HepG2 (cell line): ENCODE results near the gene SND1. TPM values are rescaled to one million over a fixed set of nuclear protein-coding genes. Genes with fewer than 3 reads are reported as not detected.

ENCODE experiments used
- ATAC-seq: fragments of 200-7000 bp; cut with Tn5 transposase; 3 replicates; pipeline ENCODE4 v1.9.1; 2020; ENCODE audit warnings: mild to moderate bottlenecking, moderate library complexity
- BruUV-seq: library from RNA; stranded (reverse); fragments of 400-500 nt; replicated peaks from 2 replicates; lab custom pipeline; 2021; lab: Mats Ljungman, UMichigan
- CTCF ChIA-PET: fragments of 300-600 bp; formaldehyde crosslinking; extraction: SDS; loops from one replicate; lab custom pipeline; 2021; ENCODE audit warnings: low total read pairs, inconsistent platforms, low intra/inter-chr PET ratio; lab: Yijun Ruan, JAX
- POLR2A ChIA-PET: fragments of 350-600 bp; sonication (Branson Sonifier 250); formaldehyde crosslinking; loops from one replicate; lab custom pipeline; 2020; ENCODE audit warnings: antibody characterized with exemption, inconsistent platforms; lab: Yijun Ruan, JAX
- DNase-seq: peaks from one replicate; pipeline ENCODE4 v3.0.0-alpha.2; 2015; ENCODE audit warnings: low spot score
- FAIRE-seq: peaks from 3 replicates; lab custom pipeline; 2011; peaks lifted over from hg19 to GRCh38; lab: Jason Lieb, UNC
- H2AFZ ChIP-seq: one replicate; pipeline ENCODE4 v1.6.1; 2011; ENCODE audit warnings: low read length, inconsistent platforms
- H3K27ac ChIP-seq: fragments of 300-600 bp; 3 replicates; pipeline ENCODE4 v1.8.0; 2011; ENCODE audit warnings: mixed run types, mild to moderate bottlenecking, mixed read lengths, low read length, inconsistent platforms; ENCODE audit not compliant: insufficient read depth; ENCODE audit errors: extremely low read length
- H3K27me3 ChIP-seq, 2 experiments: fragments of 200-600 bp in 1 of 2; 2 replicates in 1 of 2; 3 replicates in 1 of 2; pipeline versions ENCODE4 v1.6.0 to v1.8.0; 2011; ENCODE audit warnings: low read length in 2 of 2, mild to moderate bottlenecking in 2 of 2, moderate library complexity in 2 of 2, inconsistent platforms in 1 of 2; ENCODE audit not compliant: insufficient read depth in 2 of 2, control insufficient read depth in 1 of 2
- H3K36me3 ChIP-seq, 2 experiments: fragments of 200-600 bp in 1 of 2; replicated peaks in 1 of 2; 2 replicates in 1 of 2; 3 replicates in 1 of 2; pipeline versions ENCODE4 v1.5.1 to v1.8.0; 2011; ENCODE audit warnings: low read length in 2 of 2, inconsistent platforms in 1 of 2; ENCODE audit not compliant: insufficient read depth in 2 of 2, control insufficient read depth in 1 of 2
- H3K4me1 ChIP-seq: 2 replicates; pipeline ENCODE4 v1.5.1; 2012; ENCODE audit warnings: low read length, inconsistent platforms; ENCODE audit not compliant: insufficient read depth
- H3K4me2 ChIP-seq: 2 replicates; pipeline ENCODE4 v1.6.0; 2011; ENCODE audit warnings: low read depth, low read length, inconsistent platforms
- H3K4me3 ChIP-seq, 3 experiments: fragments of 200-600 bp in 1 of 3; sonication (generic), shearing (Covaris generic) in 1 of 3; replicated peaks in 1 of 3; 2 replicates each; pipeline ENCODE4 v1.5.1; 2011 to 2016; ENCODE audit warnings: low read length in 3 of 3, inconsistent platforms in 2 of 3, low read depth in 2 of 3, mild to moderate bottlenecking in 2 of 3, control low read depth in 1 of 3, mixed read lengths in 1 of 3; ENCODE audit not compliant: insufficient read depth in 1 of 3
- H3K79me2 ChIP-seq: one replicate; pipeline ENCODE4 v1.6.1; 2011; ENCODE audit warnings: low read length, inconsistent platforms; ENCODE audit not compliant: insufficient read depth
- H3K9ac ChIP-seq: 2 replicates; pipeline ENCODE4 v1.6.0; 2011; ENCODE audit warnings: mild to moderate bottlenecking, low read depth, low read length, inconsistent platforms; ENCODE audit not compliant: insufficient read depth
- H3K9me3 ChIP-seq: 2 replicates; pipeline ENCODE4 v1.5.1; 2012; ENCODE audit warnings: mild to moderate bottlenecking, low read length
- H4K20me1 ChIP-seq: 2 replicates; pipeline ENCODE4 v1.6.0; 2011; ENCODE audit warnings: inconsistent platforms, mild to moderate bottlenecking, low read length, moderate library complexity; ENCODE audit not compliant: insufficient read depth
- ATM ChIP-seq: fragments of 450-650 bp; IDR thresholded peaks from 2 replicates; pipeline ENCODE4 v1.7.1; 2017; ENCODE audit warnings: mild to moderate bottlenecking, borderline replicate concordance
- CEBPG ChIP-seq: IDR thresholded peaks from 2 replicates; pipeline ENCODE4 v1.6.1; 2016
- IKZF4 ChIP-seq: sonication (generic); formaldehyde crosslinking; IDR thresholded peaks from 2 replicates; pipeline ENCODE4 v1.5.1; 2020; ENCODE audit warnings: borderline replicate concordance, mild to moderate bottlenecking, low read depth, missing genetic modification reagents; ENCODE audit errors: not compliant biosample characterization
- NPAS2 ChIP-seq: sonication (generic); formaldehyde crosslinking; IDR thresholded peaks from 2 replicates; pipeline ENCODE4 v1.8.0; 2022; ENCODE audit warnings: mild to moderate bottlenecking, missing genetic modification reagents, borderline replicate concordance
- NRL ChIP-seq: sonication (generic); formaldehyde crosslinking; IDR thresholded peaks from 2 replicates; pipeline ENCODE4 v1.5.0; 2020; ENCODE audit warnings: missing genetic modification reagents, mild to moderate bottlenecking, moderate library complexity, borderline replicate concordance
- PLRG1 ChIP-seq: fragments of 450-650 bp; conservative IDR thresholded peaks from 2 replicates; pipeline ENCODE4 v1.6.1; 2016
- SOX6 ChIP-seq, 2 experiments: fragments of 450-650 bp in 1 of 2; sonication (generic) in 1 of 2; formaldehyde crosslinking in 1 of 2; IDR thresholded peaks; 2 replicates each; pipeline versions ENCODE4 v1.4.0 to v1.6.1; 2017 to 2020; ENCODE audit warnings: antibody characterized with exemption in 1 of 2, mild to moderate bottlenecking in 1 of 2, missing genetic modification reagents in 1 of 2
- SRY ChIP-seq: sonication (generic); formaldehyde crosslinking; IDR thresholded peaks from 2 replicates; pipeline ENCODE4 v1.8.0; 2022; ENCODE audit warnings: mild to moderate bottlenecking, missing genetic modification reagents
- ZNF607 ChIP-seq: sonication (generic); formaldehyde crosslinking; IDR thresholded peaks from 2 replicates; pipeline ENCODE4 v1.5.1; 2020; ENCODE audit warnings: missing genetic modification reagents, mild to moderate bottlenecking, borderline replicate concordance
- ZNF615 ChIP-seq: sonication (generic); formaldehyde crosslinking; IDR thresholded peaks from 2 replicates; pipeline ENCODE4 v1.5.0; 2020; ENCODE audit warnings: mild to moderate bottlenecking, missing genetic modification reagents, borderline replicate concordance
- WGBS: methylation state at CpG from one replicate; pipeline ENCODE4 v1.1.6; 2017; ENCODE audit warnings: low lambda C conversion rate; 5-methylcytosine and 5-hydroxymethylcytosine counted together
- in situ Hi-C: cut with HindIII; loops from 2 replicates; pipeline ENCODE4 v1.10.0; 2017; ENCODE audit warnings: low pct_unique_long_range_greater_than_20kb; ENCODE audit not compliant: extremely low pct_ligation_motif_present
- intact Hi-C: fragments of 100-400 bp; cut with micrococcal nuclease; formaldehyde crosslinking; loops from one replicate; pipeline ENCODE4 v1.10.0; 2022; ENCODE audit not compliant: unreplicated experiment
- polyA plus RNA-seq, 8 experiments: library from polyadenylated mRNA; depleted of rRNA in 3 of 8; stranded (reverse) in 7 of 8; unstranded in 1 of 8; fragments of >200 nt; fragmentation: Illumina TruSeq in 4 of 8; extraction: Trizol in 4 of 8; gene quantifications; 2 replicates each; pipeline versions ENCODE4 v1.2.1 to v1.2.3, GENCODE V29; 2011 to 2016; ENCODE audit warnings: low read depth in 4 of 8, missing spikeins in 1 of 8, mixed read lengths in 1 of 8; ENCODE audit not compliant: insufficient read depth in 1 of 8
- total RNA-seq, 5 experiments: library from RNA; depleted of rRNA; stranded (reverse); fragments of >200 nt; fragmentation: Illumina TruSeq; extraction: Trizol; gene quantifications; 2 replicates each; pipeline ENCODE4 v1.2.3, GENCODE V29; 2016; ENCODE audit warnings: low read depth in 1 of 5
- TF ChIP-seq, protein P1 (sequence below): sonication (generic); formaldehyde crosslinking; IDR thresholded peaks from 2 replicates; pipeline ENCODE4 v1.5.0; 2020; ENCODE audit warnings: mild to moderate bottlenecking, missing genetic modification reagents
- TF ChIP-seq, protein P2 (sequence below): sonication (generic); formaldehyde crosslinking; conservative IDR thresholded peaks from 2 replicates; pipeline ENCODE4 v1.4.0; 2020; ENCODE audit warnings: missing genetic modification reagents
- TF ChIP-seq, protein P3 (sequence below): sonication (generic); formaldehyde crosslinking; IDR thresholded peaks from 2 replicates; pipeline ENCODE4 v1.4.0; 2020; ENCODE audit warnings: missing genetic modification reagents

Gene SND1
- total and polyA plus RNA-seq, 2 of the 13 experiments (the other 11 are each of a cell fraction or from before 2014, with no cell fraction given) = 110 to 182 TPM

GRCh38 chr7:127858915-127859189 lies 206.9 kb downstream of the SND1 start:
- Histone ChIP-seq H3K27ac (no peak overlapping the region), H3K36me3 (peaks cover 7 to 39% of the 10 kb centered on the region in 2 experiments; a peak in 4 of 5 replicates), H3K4me1 (no peaks in the 10 kb centered on the region), H3K27me3 (no peaks in the 10 kb centered on the region), H3K79me2 (peaks cover 2% of the 10 kb centered on the region), H2AFZ (no peak overlapping the region), H3K4me3 (no peak overlapping the region), H3K9ac (no peak overlapping the region), H3K9me3 (no peaks in the 10 kb centered on the region), H3K4me2 (no peak overlapping the region), H4K20me1 (no peaks in the 10 kb centered on the region)
- ATAC-seq (no peak), FAIRE-seq (no peak), DNase-seq (no peak)
- CTCF ChIA-PET = no interaction called here
- POLR2A ChIA-PET = no interaction called here
- TF ChIP-seq, protein P1, sequence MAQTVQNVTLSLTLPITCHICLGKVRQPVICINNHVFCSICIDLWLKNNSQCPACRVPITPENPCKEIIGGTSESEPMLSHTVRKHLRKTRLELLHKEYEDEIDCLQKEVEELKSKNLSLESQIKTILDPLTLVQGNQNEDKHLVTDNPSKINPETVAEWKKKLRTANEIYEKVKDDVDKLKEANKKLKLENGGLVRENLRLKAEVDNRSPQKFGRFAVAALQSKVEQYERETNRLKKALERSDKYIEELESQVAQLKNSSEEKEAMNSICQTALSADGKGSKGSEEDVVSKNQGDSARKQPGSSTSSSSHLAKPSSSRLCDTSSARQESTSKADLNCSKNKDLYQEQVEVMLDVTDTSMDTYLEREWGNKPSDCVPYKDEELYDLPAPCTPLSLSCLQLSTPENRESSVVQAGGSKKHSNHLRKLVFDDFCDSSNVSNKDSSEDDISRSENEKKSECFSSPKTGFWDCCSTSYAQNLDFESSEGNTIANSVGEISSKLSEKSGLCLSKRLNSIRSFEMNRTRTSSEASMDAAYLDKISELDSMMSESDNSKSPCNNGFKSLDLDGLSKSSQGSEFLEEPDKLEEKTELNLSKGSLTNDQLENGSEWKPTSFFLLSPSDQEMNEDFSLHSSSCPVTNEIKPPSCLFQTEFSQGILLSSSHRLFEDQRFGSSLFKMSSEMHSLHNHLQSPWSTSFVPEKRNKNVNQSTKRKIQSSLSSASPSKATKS (CRISPR knock-in tag) = no peak
- TF ChIP-seq NPAS2 (no peak), SRY (CRISPR knock-in tag) (no peak), ZNF615 (CRISPR knock-in tag) (no peak), CEBPG (CRISPR knock-in tag) (no peak), PLRG1 (no peak), IKZF4 (no peak), ATM (no peak), ZNF607 (CRISPR knock-in tag) (no peak), NRL (no peak), SOX6 (IDR thresholded peaks at IDR 0.05) (no peak), SOX6 (CRISPR knock-in tag; IDR thresholded peaks at IDR 0.05) (no peak)
- TF ChIP-seq, protein P2, sequence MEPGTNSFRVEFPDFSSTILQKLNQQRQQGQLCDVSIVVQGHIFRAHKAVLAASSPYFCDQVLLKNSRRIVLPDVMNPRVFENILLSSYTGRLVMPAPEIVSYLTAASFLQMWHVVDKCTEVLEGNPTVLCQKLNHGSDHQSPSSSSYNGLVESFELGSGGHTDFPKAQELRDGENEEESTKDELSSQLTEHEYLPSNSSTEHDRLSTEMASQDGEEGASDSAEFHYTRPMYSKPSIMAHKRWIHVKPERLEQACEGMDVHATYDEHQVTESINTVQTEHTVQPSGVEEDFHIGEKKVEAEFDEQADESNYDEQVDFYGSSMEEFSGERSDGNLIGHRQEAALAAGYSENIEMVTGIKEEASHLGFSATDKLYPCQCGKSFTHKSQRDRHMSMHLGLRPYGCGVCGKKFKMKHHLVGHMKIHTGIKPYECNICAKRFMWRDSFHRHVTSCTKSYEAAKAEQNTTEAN (CRISPR knock-in tag) = no peak
- TF ChIP-seq, protein P3, sequence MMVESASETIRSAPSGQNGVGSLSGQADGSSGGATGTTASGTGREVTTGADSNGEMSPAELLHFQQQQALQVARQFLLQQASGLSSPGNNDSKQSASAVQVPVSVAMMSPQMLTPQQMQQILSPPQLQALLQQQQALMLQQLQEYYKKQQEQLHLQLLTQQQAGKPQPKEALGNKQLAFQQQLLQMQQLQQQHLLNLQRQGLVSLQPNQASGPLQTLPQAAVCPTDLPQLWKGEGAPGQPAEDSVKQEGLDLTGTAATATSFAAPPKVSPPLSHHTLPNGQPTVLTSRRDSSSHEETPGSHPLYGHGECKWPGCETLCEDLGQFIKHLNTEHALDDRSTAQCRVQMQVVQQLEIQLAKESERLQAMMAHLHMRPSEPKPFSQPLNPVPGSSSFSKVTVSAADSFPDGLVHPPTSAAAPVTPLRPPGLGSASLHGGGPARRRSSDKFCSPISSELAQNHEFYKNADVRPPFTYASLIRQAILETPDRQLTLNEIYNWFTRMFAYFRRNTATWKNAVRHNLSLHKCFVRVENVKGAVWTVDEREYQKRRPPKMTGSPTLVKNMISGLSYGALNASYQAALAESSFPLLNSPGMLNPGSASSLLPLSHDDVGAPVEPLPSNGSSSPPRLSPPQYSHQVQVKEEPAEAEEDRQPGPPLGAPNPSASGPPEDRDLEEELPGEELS (CRISPR knock-in tag) = no peak
- WGBS = 96% methylated on average over 1 of the region's 1 CpG
- intact Hi-C loops (no loop called here), in situ Hi-C loops (no loop called here)
- no TSS peak for BruUV-seq
